IMR-90 (cell line): ENCODE results near the gene SLC6A11.

Experiments used
- CEBPB ChIP-seq: IDR thresholded peaks from 2 replicates; pipeline ENCODE4 v1.6.1; 2012; ENCODE audit warnings: low read depth, low read length, improper control_type of control experiment
- CHD1 ChIP-seq: IDR thresholded peaks from 2 replicates; pipeline ENCODE4 v1.6.1; 2012; ENCODE audit warnings: low read depth, low read length, improper control_type of control experiment
- MAZ ChIP-seq: IDR thresholded peaks from 2 replicates; pipeline ENCODE4 v1.6.1; 2012; ENCODE audit warnings: low read depth, mild to moderate bottlenecking, low read length, improper control_type of control experiment, moderate library complexity, borderline replicate concordance
- NFE2L2 ChIP-seq: fragments of 150-350 bp; IDR thresholded peaks from 2 replicates; pipeline ENCODE4 v1.6.1; 2016; ENCODE audit warnings: low read depth, mild to moderate bottlenecking, low read length
- POLR2A ChIP-seq: IDR thresholded peaks from 2 replicates; pipeline ENCODE4 v1.6.1; 2012; ENCODE audit warnings: mild to moderate bottlenecking, low read depth, low read length
- RAD21 ChIP-seq: IDR thresholded peaks from 2 replicates; pipeline ENCODE4 v1.6.1; 2012; ENCODE audit warnings: low read length, improper control_type of control experiment
- RCOR1 ChIP-seq: IDR thresholded peaks from 2 replicates; pipeline ENCODE4 v1.6.1; 2012; ENCODE audit warnings: mild to moderate bottlenecking, low read length, improper control_type of control experiment; ENCODE audit not compliant: insufficient replicate concordance
- RFX5 ChIP-seq: IDR thresholded peaks from 2 replicates; pipeline ENCODE4 v1.8.0; 2012; ENCODE audit warnings: low read depth, mild to moderate bottlenecking, low read length, moderate library complexity
- SMC3 ChIP-seq: fragments of 150-350 bp; IDR thresholded peaks from 2 replicates; pipeline ENCODE4 v1.6.1; 2016; ENCODE audit warnings: low read depth, mild to moderate bottlenecking, antibody characterized with exemption, low read length, moderate library complexity
- TF ChIP-seq, protein P1 (sequence below): conservative IDR thresholded peaks from 2 replicates; pipeline ENCODE4 v1.5.1; 2012; ENCODE audit warnings: mild to moderate bottlenecking, low read depth, low read length, improper control_type of control experiment

- TF ChIP-seq POLR2A (no peak), NFE2L2 (no peak), SMC3 (no peak), RAD21 (peak; percentile 29; the same call in 1 of the 2 replicates), RCOR1 (no peak), RFX5 (no peak), CEBPB (no peak), CHD1 (no peak), MAZ (no peak)
- TF ChIP-seq, protein P1, sequence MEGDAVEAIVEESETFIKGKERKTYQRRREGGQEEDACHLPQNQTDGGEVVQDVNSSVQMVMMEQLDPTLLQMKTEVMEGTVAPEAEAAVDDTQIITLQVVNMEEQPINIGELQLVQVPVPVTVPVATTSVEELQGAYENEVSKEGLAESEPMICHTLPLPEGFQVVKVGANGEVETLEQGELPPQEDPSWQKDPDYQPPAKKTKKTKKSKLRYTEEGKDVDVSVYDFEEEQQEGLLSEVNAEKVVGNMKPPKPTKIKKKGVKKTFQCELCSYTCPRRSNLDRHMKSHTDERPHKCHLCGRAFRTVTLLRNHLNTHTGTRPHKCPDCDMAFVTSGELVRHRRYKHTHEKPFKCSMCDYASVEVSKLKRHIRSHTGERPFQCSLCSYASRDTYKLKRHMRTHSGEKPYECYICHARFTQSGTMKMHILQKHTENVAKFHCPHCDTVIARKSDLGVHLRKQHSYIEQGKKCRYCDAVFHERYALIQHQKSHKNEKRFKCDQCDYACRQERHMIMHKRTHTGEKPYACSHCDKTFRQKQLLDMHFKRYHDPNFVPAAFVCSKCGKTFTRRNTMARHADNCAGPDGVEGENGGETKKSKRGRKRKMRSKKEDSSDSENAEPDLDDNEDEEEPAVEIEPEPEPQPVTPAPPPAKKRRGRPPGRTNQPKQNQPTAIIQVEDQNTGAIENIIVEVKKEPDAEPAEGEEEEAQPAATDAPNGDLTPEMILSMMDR = peak; percentile 55
These were observed 32.4 kb upstream of the SLC6A11 start for GRCh38 chr3:10783360-10784351.
